PC-9 (cell line): ENCODE measurements around the gene DIAPH2. TPM values are rescaled to one million over a fixed set of nuclear protein-coding genes. Genes with fewer than 3 reads are reported as not detected.

Source experiments
- BruUV-seq: library from RNA; stranded (reverse); fragments of 400-500 nt; replicated peaks from 2 replicates; lab custom pipeline; 2021; lab: Mats Ljungman, UMichigan
- CTCF ChIA-PET: fragments of 300-600 bp; sonication (Branson Sonifier 250); formaldehyde crosslinking; loops from one replicate; lab custom pipeline; 2022; ENCODE audit warnings: antibody characterized with exemption; lab: Charles Lee
- POLR2A ChIA-PET: fragments of 300-600 bp; sonication (Branson Sonifier 250); formaldehyde crosslinking; loops from one replicate; lab custom pipeline; 2022; ENCODE audit warnings: antibody characterized with exemption; ENCODE audit not compliant: unreplicated experiment; lab: Charles Lee
- DNase-seq, 2 experiments: peaks; one replicate each; pipeline versions ENCODE4 v3.0.0 to v3.0.0-alpha.2; 2015 to 2022; ENCODE audit warnings: mixed read lengths in 1 of 2
- H2AFZ ChIP-seq: fragments of 200-600 bp; sonication (generic); 2 replicates; pipeline ENCODE4 v1.8.1; 2017; ENCODE audit warnings: antibody characterized with exemption
- H3F3A ChIP-seq: fragments of 200-600 bp; sonication (generic); 2 replicates; pipeline ENCODE4 v1.8.1; 2017; ENCODE audit warnings: antibody characterized with exemption, mild to moderate bottlenecking, low read depth; ENCODE audit not compliant: insufficient read depth
- H3K27ac ChIP-seq: fragments of 200-600 bp; sonication (generic); 2 replicates; pipeline ENCODE4 v1.6.1; 2016; ENCODE audit warnings: mixed run types
- H3K27me3 ChIP-seq: fragments of 200-600 bp; sonication (generic); 2 replicates; pipeline ENCODE4 v1.6.1; 2016; ENCODE audit warnings: low read depth, mixed run types; ENCODE audit not compliant: insufficient read depth
- H3K36me3 ChIP-seq: fragments of 200-600 bp; sonication (generic); 2 replicates; pipeline ENCODE4 v1.6.1; 2016; ENCODE audit warnings: low read depth, mixed run types
- H3K4me1 ChIP-seq: fragments of 200-600 bp; sonication (generic); replicated peaks from 2 replicates; pipeline ENCODE4 v1.6.1; 2016; ENCODE audit warnings: mixed run types; ENCODE audit not compliant: insufficient read depth
- H3K4me2 ChIP-seq: fragments of 200-600 bp; sonication (generic); 2 replicates; pipeline ENCODE4 v1.6.1; 2017; ENCODE audit warnings: mixed run types
- H3K4me3 ChIP-seq: fragments of 200-600 bp; sonication (generic); 2 replicates; pipeline ENCODE4 v1.6.1; 2016; ENCODE audit warnings: mixed run types
- H3K79me2 ChIP-seq: fragments of 200-600 bp; sonication (generic); 2 replicates; pipeline ENCODE4 v1.6.1; 2017; ENCODE audit warnings: low read depth, mixed run types
- H3K9me2 ChIP-seq: fragments of 200-600 bp; sonication (generic); 2 replicates; pipeline ENCODE4 v1.8.1; 2017; ENCODE audit warnings: mild to moderate bottlenecking; ENCODE audit not compliant: insufficient read depth
- H3K9me3 ChIP-seq: fragments of 200-600 bp; sonication (generic); 2 replicates; pipeline ENCODE4 v1.8.1; 2016; ENCODE audit warnings: low read depth; ENCODE audit not compliant: insufficient read depth
- H4K20me1 ChIP-seq: fragments of 200-600 bp; sonication (generic); 2 replicates; pipeline ENCODE4 v1.8.1; 2017; ENCODE audit not compliant: insufficient read depth
- CTCF ChIP-seq: fragments of 200-600 bp; sonication (generic); conservative IDR thresholded peaks from 2 replicates; pipeline ENCODE4 v1.6.1; 2017; ENCODE audit warnings: mixed run types, antibody characterized with exemption, mild to moderate bottlenecking, moderate library complexity
- EZH2 ChIP-seq: fragments of 200-600 bp; sonication (generic); IDR thresholded peaks from 2 replicates; pipeline ENCODE4 v1.8.0; 2017; ENCODE audit warnings: antibody characterized with exemption, low read depth
- intact Hi-C: fragments of 100-400 bp; cut with micrococcal nuclease; formaldehyde crosslinking; loops from one replicate; pipeline ENCODE4 v1.10.0; 2022; ENCODE audit not compliant: unreplicated experiment
- total RNA-seq: library from RNA; stranded (reverse); gene quantifications from 2 replicates; pipeline ENCODE4 v1.2.3, GENCODE V29; 2021

DIAPH2 gene
- total RNA-seq, 1 experiment from 2014 or later = 12.0 TPM

GRCh38 chrX:97529536-97530200 is 845.0 kb downstream of the DIAPH2 start:
- H3K9me2 ChIP-seq = no peaks in the 10 kb centered on the region
- H3K36me3 ChIP-seq = no peaks in the 10 kb centered on the region
- CTCF ChIA-PET = no interaction called here
- H2AFZ ChIP-seq = no peak overlapping the region
- no peak for DNase-seq
- no peaks in the 10 kb centered on the region for H3K9me3 ChIP-seq
- no peak overlapping the region for H3K4me2 ChIP-seq
- H4K20me1 ChIP-seq = no peaks in the 10 kb centered on the region
- no peaks in the 10 kb centered on the region for H3K79me2 ChIP-seq
- no peaks in the 10 kb centered on the region for H3K27me3 ChIP-seq
- no peak overlapping the region for H3K4me3 ChIP-seq
- H3K4me1 ChIP-seq = no peaks in the 10 kb centered on the region
- intact Hi-C loops = no loop called here
- no peak for TF ChIP-seq EZH2
- TF ChIP-seq CTCF = no peak
- no TSS peak for BruUV-seq
- no peaks in the 10 kb centered on the region for H3F3A ChIP-seq
- no peak overlapping the region for H3K27ac ChIP-seq
- POLR2A ChIA-PET = no interaction called here

GRCh38 chrX:97531825-97532224 is 847.2 kb downstream of the DIAPH2 start:
- POLR2A ChIA-PET = no interaction called here
- BruUV-seq = no TSS peak
- no peak for DNase-seq
- no peak overlapping the region for H3K4me2 ChIP-seq
- H3K4me3 ChIP-seq = no peak overlapping the region
- H3K27me3 ChIP-seq = no peaks in the 10 kb centered on the region
- H2AFZ ChIP-seq = no peak overlapping the region
- TF ChIP-seq CTCF (no peak), EZH2 (no peak)
- no peaks in the 10 kb centered on the region for H3F3A ChIP-seq
- CTCF ChIA-PET = no interaction called here
- H3K4me1 ChIP-seq = no peaks in the 10 kb centered on the region
- no peaks in the 10 kb centered on the region for H4K20me1 ChIP-seq
- H3K9me3 ChIP-seq = no peaks in the 10 kb centered on the region
- no peak overlapping the region for H3K27ac ChIP-seq
- intact Hi-C loops = no loop called here
- no peaks in the 10 kb centered on the region for H3K9me2 ChIP-seq
- H3K36me3 ChIP-seq = no peaks in the 10 kb centered on the region
- no peaks in the 10 kb centered on the region for H3K79me2 ChIP-seq

GRCh38 chrX:97538745-97539144 is 854.1 kb downstream of the DIAPH2 start:
- Histone ChIP-seq H3K36me3 (no peaks in the 10 kb centered on the region), H3K4me3 (no peak overlapping the region), H3K9me2 (no peaks in the 10 kb centered on the region), H3F3A (no peaks in the 10 kb centered on the region), H3K4me1 (no peaks in the 10 kb centered on the region), H3K79me2 (no peaks in the 10 kb centered on the region), H3K4me2 (no peak overlapping the region), H3K9me3 (no peaks in the 10 kb centered on the region), H4K20me1 (no peaks in the 10 kb centered on the region), H3K27me3 (no peaks in the 10 kb centered on the region), H2AFZ (no peak overlapping the region), H3K27ac (no peak overlapping the region)
- ChIA-PET CTCF (no interaction called here), POLR2A (no interaction called here)
- no peak for DNase-seq
- TF ChIP-seq CTCF (no peak), EZH2 (no peak)
- BruUV-seq = no TSS peak
- intact Hi-C loops = no loop called here
